NCI-H345 treated with DMSO at 0.1 percent for 48 hours (cell line): ENCODE measurements around the gene AOC1.
"Not testable (repeated sequence)": the region's sequence is repeated elsewhere in the genome, so short reads cannot be mapped to it uniquely, and the experiment has no call there.

ENCODE experiments used
- DNase-seq: peaks from one replicate; lab custom pipeline; 2025; ENCODE audit not compliant: unreplicated experiment; lab: John Stamatoyannopoulos, UW

The AOC1 gene

DNA sequence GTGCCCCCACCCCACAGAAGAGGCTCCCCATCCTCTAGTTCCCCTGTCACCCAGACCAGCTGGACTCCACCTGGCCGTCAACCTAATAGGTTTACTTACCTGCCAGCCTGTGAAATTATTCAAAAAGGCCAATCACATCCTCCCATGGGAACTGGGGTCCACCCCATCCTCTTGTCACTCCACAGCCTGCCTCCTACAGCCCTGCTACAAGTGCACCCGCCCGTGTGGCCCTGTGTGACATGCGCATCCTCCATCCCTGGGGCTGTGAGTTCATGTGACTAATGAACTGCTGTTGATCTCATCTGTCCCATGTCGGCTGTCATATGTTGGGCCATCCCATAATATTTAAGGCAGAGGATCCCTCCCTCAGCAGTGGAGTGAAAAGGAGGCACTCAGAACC lies 39.4 kb downstream of the AOC1 start:
- no peak for DNase-seq

DNA sequence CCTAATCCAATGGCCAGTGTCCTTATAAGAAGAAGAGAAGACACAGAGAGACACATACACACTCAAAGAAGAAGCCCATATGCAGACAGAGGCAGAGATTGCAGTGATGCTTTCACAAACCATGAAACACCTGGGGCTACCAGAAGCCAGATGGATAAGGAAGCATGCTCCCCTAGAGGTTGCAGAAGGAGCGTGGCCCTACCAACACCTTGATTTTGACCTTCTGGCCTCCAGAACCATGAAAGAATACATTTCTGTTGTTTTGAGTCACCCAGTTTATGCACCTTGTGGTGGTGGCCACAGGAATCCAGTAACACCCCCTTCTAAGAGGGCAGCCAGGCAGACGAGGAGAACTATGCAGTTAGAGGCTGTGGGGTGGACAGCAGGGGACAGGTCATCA lies 43.5 kb downstream of the AOC1 start:
- no peak for DNase-seq

DNA sequence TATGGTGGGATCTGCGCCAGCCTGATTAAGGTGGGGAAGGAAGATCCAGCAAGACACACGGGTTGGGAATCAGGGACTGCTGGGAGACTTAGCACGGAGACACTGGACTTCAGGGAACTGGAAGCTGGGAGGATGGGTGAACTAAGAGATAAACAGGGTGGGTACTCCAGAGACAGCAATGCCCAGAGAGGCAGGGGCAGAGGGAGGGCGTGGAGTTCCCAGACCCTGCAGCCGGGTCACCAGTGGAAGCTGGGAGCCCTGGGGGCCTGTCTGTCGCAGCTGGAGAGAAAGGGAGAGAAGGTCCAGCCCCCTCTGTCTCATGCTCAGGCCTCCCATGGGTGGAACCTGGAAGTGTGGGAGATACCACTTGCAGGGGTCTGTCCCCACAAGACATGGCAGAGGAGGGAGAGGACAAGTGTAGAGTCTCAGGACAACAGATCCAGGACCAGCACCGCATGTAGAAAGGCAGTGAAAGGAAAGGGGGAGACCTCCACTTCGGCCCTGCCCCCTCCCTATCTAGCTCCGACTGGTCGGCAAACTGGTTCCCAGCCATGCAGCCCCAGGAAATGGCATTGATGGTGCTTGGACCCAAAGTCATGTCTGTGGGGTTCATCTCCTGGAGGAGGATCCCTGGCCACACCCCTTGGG lies 44.4 kb downstream of the AOC1 start:
- DNase-seq, result no peak

DNA sequence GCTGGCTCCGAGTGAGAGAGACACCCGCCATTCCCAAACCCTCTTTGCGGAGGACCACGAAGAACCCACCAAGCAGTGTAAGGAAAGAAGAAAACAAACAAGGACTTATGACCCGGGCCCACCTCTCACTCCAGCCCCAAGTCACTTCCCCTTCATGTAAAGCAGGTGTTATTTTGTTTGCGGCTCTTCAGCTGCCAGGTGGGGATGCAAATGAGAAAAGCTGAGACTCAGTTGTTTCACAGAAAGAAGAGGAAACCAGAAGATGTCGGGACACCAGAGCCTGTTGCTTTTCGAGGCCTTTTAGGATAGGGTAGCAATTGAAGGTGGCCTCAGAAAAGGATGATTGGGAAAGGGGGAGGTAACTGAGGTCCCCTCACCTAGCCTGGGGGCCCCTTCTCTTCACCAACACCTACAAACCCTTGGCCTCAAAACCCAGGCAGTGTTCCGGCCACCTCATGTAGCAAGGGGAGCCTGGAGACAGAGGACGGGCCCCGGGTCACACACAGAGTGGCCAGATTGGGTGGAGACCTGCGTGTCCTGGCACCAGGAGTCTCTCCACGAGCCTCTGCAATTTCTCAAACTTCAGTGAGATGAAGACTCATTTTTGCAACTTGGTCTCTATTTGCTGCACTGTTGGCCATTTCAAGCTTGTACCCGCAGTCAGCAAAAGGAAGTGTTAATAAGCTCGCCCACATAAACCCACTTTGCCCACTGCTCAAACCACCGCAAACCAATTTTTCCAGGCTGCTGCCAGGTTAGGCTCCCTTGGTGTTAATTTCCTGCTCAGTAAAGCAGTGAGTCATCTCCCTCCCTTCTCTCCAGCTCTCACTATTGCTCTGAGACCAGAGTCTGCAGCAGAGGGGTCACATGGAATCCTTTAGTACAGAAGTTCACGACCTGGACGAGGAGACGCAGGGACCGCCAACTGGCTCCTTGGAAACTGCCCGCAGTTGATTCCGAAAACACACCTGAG lies 45.5 kb downstream of the AOC1 start:
- DNase-seq, result no peak

DNA sequence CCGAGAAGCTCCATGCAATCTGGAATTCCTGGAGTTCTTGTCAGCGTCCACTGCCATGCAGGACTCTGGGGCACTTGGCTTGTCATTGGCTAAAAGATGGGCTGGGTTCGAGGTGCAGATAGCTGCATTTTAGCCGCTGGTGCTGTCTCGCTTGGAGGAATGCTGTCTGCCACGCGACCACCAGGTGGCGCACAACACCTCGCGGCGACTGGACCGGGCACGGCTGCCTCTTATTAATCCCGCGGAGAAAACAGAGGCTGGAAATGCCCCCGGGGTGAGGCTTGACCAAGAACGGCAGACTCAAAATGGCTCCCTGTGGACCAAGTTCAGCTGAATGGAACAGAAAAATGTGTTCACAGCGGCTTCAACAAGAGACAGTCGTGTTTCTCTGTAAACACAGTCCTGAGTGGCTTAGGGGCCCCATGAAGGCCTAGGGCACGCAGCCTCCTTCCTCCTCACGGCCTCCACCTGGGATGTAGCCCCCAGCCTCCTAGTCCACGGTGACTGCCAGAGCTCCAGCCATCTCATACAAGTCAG lies 46.2 kb downstream of the AOC1 start:
- peak; percentile 49 for DNase-seq

DNA sequence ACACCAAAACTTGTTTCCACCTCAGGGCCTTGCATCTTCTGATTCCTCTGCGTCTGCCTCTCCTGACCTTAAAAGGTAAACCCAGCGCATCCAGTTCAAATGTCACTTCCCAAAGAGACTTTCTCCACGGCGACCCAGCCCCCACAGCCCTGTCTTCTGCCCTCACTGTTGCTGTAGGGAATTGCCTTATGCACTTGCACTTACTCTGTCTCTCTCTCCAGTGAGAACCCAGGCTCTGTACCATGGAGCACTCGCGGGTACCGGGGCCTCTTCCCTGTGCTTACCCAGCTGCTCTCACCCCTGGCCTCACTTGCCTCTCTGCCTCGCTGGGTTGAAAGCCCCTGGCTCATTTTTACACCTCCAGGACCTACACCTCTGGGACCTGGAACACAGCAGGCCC lies 48.4 kb downstream of the AOC1 start:
- DNase-seq, result no peak

DNA sequence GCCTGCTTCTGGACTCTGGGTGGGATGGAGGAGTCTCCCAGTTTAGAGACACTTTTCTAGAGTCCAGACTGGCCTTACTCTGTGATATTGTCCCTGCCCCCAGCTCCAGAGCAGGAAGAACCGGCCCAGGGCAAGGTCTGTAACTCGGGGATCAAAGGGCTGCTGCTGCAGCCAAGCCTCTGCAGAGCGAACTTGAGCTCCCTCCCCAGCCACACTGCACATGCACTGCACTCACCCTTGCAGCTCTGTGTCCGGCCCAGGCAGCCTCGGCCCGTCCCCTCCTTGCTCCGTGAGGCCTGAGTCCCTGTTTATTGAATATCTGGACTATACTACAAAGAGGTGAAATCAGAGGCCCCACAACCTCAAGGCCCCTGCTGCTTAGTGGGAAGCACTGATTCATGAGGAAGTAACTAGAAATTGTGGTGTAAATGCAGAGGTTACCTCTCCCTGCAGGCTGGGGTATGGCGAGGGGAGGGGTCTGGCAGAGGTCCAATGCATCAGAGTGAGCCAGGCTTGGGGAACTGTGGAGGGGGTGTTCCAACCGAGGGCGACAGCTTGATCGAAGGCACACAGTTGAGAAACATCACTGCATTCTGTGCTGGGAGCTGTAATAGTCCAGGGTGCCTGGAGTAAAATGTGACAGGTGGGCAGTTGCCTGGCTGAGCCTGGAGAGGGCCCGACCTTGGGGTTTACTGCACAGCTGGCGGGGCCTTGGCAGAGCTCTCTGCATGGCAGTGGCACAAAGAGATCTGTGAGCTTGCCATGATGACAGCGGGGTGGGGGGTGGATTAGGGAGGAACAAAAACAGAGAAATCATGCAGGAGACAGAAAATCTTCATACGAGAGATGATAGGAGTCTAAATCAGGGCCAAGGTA lies 49.1 kb downstream of the AOC1 start:
- peak; percentile 8 for DNase-seq

DNA sequence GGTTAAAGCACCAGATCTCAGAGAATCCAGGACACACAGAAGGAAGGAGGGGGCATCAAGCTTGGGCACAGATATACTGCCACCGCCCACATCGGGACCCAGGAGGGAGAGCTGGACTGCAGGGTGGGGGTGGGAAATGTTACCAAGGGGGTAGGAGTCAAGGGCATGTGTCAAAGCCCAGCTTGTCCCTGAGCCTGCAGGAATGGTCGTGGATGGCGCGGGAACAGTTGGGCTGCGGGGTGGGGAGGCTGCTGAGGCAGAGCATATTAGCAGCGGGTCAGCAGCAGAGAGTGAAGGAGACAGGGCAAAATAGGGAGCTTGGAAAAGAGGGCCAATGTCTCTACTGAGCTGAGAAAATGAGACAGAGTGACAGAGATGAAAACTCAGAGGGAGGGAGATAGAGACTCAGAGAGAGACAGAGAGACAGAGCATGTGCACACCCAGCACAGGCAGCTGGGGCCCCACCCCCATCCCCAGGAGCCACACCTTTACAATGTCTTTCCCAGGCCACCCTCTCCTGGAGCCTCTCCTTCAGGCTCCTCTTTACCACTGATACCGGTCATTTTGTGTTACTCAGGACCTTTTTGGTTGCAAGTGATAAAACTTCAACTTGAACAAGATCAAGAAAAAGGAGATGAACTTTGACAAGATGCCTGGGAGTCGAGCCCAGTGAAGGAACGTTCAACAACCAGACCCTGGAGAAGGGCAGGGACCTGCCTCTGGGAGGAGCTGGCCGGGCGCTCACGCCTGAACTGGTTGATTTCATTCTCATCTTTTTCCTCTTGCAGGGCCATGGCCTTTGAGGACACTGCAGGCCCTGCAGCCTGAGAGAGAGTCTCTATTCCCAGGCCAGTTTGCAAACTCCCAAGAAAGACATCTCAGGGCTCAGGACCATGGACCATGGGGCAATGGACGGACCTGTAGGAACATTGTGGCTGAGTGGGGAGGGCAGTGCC lies 50.0 kb downstream of the AOC1 start:
- DNase-seq, result no peak

DNA sequence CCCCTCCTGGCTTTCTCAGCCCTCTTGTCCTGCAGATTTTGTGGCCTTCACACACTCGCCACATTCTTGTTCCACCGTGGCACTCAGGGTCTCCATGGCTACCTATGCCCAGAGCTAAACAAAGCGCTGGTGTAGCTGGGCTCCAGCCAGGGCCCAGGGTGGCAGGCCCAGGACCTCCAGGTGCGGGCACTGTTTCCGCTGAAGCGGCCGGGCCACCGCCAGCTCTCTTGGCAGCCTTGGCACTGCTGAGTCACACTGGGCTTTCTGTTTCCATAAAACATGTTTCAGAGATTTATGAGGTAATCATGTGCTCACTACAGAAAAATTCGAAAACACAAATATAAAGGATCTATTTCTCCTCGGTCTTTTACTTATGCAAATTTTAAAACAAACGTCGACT lies 51.3 kb downstream of the AOC1 start:
- no peak for DNase-seq

DNA sequence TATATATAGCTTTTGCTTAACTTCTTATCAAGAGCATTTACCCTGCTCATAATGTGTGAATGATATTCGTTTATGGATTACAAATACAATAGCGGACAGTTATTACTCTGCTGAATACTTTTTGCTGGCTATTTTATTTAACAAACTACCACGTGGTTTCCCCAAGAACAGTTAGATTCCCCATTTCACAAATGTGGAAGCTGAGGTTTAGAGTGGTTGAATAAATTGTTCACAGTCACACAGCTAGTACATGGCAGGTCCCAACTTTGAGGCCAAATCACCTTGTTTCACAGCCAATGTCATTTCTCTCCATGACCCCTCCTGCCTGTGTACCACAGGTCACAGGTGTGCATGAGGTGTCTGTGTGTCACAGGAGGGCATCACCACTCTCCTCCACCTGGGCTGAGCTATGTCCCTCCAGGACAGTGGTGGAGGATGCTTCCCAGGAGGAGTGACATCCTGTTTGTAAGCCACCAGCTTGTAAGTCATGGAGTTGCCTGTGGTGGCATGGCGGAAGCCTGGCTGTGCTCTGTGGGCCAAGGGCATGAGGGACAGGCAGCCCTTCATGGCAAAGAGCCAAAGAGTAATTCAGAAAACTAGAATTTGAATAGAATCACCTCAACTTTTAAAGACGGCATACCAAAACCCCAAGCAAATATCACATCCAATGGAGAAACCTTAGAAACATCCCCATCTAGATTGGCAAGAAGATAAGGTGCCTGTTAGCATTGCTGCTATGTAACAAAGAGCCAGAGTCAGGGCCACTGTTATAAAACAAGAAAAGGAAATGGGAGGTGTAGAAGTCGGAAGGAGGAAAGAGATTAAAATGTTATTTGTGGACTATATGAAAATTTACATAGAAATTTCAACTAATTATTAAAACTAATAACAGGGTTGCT lies 51.9 kb downstream of the AOC1 start:
- no peak for DNase-seq

DNA sequence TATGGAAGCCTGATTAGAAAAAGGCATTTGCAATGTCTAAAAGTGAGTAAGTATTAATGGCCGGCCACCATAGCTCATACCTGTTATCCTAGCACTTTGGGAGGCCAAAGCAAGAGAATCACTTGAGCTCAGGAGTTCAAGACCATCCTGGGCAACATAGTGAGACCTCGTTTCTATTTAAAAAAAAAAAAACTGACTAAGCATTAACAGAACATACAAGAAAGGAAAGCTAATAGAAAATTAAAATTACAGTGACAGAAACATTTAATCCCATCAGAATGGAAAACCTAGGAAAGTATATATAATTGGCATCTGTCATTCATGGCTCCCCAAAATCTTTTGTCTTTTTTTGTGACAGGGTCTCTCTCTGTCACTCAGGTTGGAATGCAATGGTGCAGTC lies 55.9 kb downstream of the AOC1 start:
- DNase-seq, result no peak

DNA sequence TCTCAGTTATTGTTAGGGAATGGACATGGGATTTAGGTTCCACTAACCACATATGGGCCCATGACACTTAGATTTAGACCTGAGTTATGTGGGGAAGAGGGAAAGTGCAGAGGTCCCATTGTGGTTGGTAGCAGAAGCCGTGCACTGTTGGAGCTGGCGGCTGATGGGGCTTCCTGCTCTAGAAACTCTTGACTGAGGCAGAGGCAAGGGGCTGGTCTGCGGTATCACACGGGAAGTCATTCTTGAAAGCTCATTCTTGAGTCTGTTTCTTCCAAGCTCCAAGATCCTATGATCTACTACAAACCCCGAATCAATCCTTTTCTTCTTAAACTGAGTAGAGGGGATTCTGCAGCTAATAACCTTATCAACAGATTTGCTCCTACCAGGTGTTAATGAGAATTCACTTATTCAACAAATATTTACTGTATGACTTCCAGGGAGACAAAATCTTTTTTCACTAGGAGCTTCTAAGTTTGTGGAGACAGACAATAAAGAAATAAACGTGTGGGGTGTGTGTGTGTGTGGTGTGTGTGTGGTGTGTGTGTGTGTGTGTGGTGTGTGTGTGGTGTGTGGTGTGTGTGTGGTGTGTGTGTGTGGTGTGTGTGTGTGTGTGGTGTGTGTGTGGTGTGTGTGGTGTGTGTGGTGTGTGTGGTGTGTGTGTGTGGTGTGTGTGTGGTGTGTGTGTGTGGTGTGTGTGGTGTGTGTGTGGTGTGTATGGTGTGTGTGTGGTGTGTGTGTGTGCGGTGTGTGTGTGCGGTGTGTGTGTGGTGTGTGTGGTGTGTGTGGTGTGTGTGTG lies 57.1 kb downstream of the AOC1 start:
- no peak for DNase-seq

DNA sequence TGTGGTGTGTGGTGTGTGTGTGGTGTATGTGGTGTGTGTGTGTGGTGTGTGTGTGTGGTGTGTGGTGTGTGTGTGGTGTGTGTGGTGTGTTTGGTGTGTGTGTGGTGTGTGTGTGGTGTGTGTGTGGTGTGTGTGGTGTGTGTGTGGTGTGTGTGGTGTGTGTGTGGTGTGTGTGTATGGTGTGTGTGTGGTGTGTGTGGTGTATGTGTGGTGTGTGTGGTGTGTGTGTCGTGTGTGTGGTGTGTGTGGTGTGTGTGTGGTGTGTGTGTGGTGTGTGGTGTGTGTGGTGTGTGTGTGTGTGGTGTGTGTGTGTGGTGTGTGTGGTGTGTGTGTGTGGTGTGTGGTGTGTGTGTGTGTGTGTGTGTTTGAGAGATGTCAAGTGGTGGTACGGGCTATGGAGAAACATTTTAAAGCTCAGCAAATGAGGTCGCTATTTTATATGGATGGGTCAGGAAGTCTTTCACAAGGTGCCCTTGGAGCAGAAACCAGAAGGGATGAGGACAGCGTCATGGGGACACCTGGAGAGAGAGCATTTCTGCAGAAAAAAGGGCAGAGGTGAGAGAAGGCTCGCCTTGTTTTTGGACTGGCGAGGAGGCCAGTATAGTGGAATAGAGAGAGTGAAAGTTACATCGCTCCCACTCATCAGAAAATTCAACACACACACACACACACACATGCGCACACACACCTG lies 58.1 kb downstream of the AOC1 start:
- DNase-seq, result not testable (repeated sequence)

DNA sequence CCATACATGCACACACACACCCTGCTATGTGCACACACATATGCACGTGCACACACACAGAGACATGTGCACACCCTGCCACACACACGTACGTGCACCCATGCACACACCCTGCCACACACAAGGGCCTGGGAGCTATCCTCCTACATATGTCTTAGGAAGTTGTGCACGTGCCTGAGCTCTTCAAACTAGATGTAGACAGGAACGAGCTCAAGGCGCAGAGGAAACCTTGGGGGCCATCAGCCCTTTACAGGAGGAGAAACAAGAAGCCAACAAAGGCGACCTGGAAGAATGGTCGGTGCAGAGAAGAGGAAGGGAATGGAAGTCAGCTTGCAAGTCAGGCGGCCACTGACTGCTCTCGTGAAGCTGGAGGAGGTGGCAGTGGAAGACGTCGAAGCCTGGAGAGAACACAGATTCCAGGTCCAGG lies 58.7 kb downstream of the AOC1 start:
- DNase-seq, result no peak
